AG04449 (cell line): ENCODE results near the gene ZBED5.
A peak's percentile ranks its signal among the peaks of the same experiment; 100 is the strongest.

ENCODE experiments used
- CTCF ChIA-PET: fragments of 350-600 bp; formaldehyde crosslinking; extraction: SDS; loops from one replicate; lab custom pipeline; 2021; ENCODE audit warnings: antibody characterized with exemption; lab: Yijun Ruan, JAX
- POLR2A ChIA-PET: fragments of 400-600, 350-600 bp; formaldehyde crosslinking; extraction: SDS; loops from one replicate; lab custom pipeline; 2020; ENCODE audit warnings: antibody characterized with exemption, inconsistent platforms; lab: Yijun Ruan, JAX
- DNase-seq: peaks from one replicate; pipeline ENCODE4 v3.0.0-alpha.2; 2010; ENCODE audit warnings: low read depth, low spot score
- H3K4me3 ChIP-seq: 2 replicates; pipeline ENCODE4 v1.5.1; 2011; ENCODE audit warnings: low read depth, mild to moderate bottlenecking, control low read depth, low read length
- CTCF ChIP-seq: IDR thresholded peaks from one replicate; pipeline ENCODE4 v1.5.1; 2011; ENCODE audit warnings: mild to moderate bottlenecking, moderate library complexity, low read length, control low read depth, inconsistent platforms; ENCODE audit not compliant: insufficient read depth; ENCODE audit errors: missing control alignments

The ZBED5 gene

GRCh38 chr11:10857709-10858438 lies at the start of gene ZBED5:
Gene ZBED5, minus strand, starts transcription at chr11:10858053. Its CDS starts 3,108 bp downstream, at chr11:10854945.
- peak; percentile 21 for TF ChIP-seq CTCF
- ChIA-PET CTCF (interaction anchor here (1.0 to 2.4 kb wide), 12 partner anchors 10 to 930 kb away, joined by 3 to 8 read pairs (median 5); no protein-coding TSS in a partner anchor), POLR2A (interaction anchor here (0.6 to 5.6 kb wide), 16 partner anchors 9 to 1293 kb away, joined by 3 to 116 read pairs (median 6); partner anchors contain the start of gene EIF4G2)
- H3K4me3 ChIP-seq: peak within 1 kb of the TSS; percentile 95
- DNase-seq: peak; percentile 75

GRCh38 chr11:10906521-10906920 lies 48.7 kb upstream of the ZBED5 start:
- ChIA-PET POLR2A (interaction anchor here (0.9 to 1.8 kb wide), 6 partner anchors 11 to 272 kb away, joined by 3 to 18 read pairs (median 4); partner anchors contain the start of gene EIF4G2), CTCF (interaction anchor here (0.8 to 2.9 kb wide), 13 partner anchors 12 to 881 kb away, joined by 3 to 16 read pairs (median 5); no protein-coding TSS in a partner anchor)
- TF ChIP-seq CTCF: peak; percentile 15
- no peak for DNase-seq
- H3K4me3 ChIP-seq: no peak overlapping the region

GRCh38 chr11:10902301-10903063 lies 44.6 kb upstream of the ZBED5 start:
- no peak for DNase-seq
- H3K4me3 ChIP-seq: no peak overlapping the region
- TF ChIP-seq CTCF: no peak
- CTCF ChIA-PET: interaction anchor here (3.5 to 11.2 kb wide), 2 partner anchors 8 to 21 kb away, joined by 17 to 145 read pairs; no protein-coding TSS in a partner anchor
- POLR2A ChIA-PET: interaction anchor here (3.8 to 5.1 kb wide), 2 partner anchors 29 to 94 kb away, joined by 18 to 86 read pairs; partner anchors contain the start of gene EIF4G2

GRCh38 chr11:10900681-10901415 lies 43.0 kb upstream of the ZBED5 start:
- H3K4me3 ChIP-seq: peak overlapping the region; percentile 0; the same call in 1 of the 2 replicates
- POLR2A ChIA-PET: interaction anchor here (0.7 to 5.1 kb wide), 9 partner anchors 7 to 108 kb away, joined by 3 to 86 read pairs (median 6); partner anchors contain the start of genes EIF4G2 and ZBED5
- no peak for DNase-seq

More at GRCh38 chr11:10900681-10901415, 43.0 kb upstream of the ZBED5 start:
- no peak for TF ChIP-seq CTCF
- CTCF ChIA-PET: interaction anchor here (0.8 to 11.2 kb wide), 5 partner anchors 19 to 42 kb away, joined by 4 to 145 read pairs (median 5); no protein-coding TSS in a partner anchor
